HepG2 (cell line): ENCODE data around the gene PSD. TPM values are rescaled to one million over a fixed set of nuclear protein-coding genes. Genes with fewer than 3 reads are reported as not detected.
A peak's percentile ranks its signal among the peaks of the same experiment; 100 is the strongest.

ENCODE experiments used
- CAMTA2 ChIP-seq: sonication (generic); formaldehyde crosslinking; IDR thresholded peaks from 2 replicates; pipeline ENCODE4 v1.4.0; 2020; ENCODE audit warnings: mild to moderate bottlenecking, missing genetic modification reagents, borderline replicate concordance
- FLYWCH1 ChIP-seq: sonication (generic); formaldehyde crosslinking; IDR thresholded peaks from 2 replicates; pipeline ENCODE4 v1.8.1; 2023; ENCODE audit warnings: mild to moderate bottlenecking, missing genetic modification reagents
- GPN1 ChIP-seq: sonication (generic); formaldehyde crosslinking; IDR thresholded peaks from 2 replicates; pipeline ENCODE4 v1.5.1; 2020; ENCODE audit warnings: missing genetic modification reagents, borderline replicate concordance
- HHEX ChIP-seq: IDR thresholded peaks from 2 replicates; pipeline ENCODE4 v1.6.1; 2016; ENCODE audit warnings: control low read depth
- HOXA9 ChIP-seq: sonication (generic); formaldehyde crosslinking; IDR thresholded peaks from 2 replicates; pipeline ENCODE4 v1.8.1; 2022; ENCODE audit warnings: missing genetic modification reagents, mild to moderate bottlenecking, moderate library complexity, borderline replicate concordance
- MZF1 ChIP-seq: sonication (generic); formaldehyde crosslinking; IDR thresholded peaks from 2 replicates; pipeline ENCODE4 v1.8.1; 2023; ENCODE audit warnings: mild to moderate bottlenecking, missing genetic modification reagents, borderline replicate concordance
- RELA ChIP-seq: sonication (generic); formaldehyde crosslinking; IDR thresholded peaks from 2 replicates; pipeline ENCODE4 v1.4.0; 2020; ENCODE audit warnings: missing genetic modification reagents
- SNAPC2 ChIP-seq: sonication (generic); formaldehyde crosslinking; IDR thresholded peaks from 2 replicates; pipeline ENCODE4 v1.8.1; 2022; ENCODE audit warnings: mild to moderate bottlenecking, missing genetic modification reagents
- ZNF101 ChIP-seq: sonication (generic); formaldehyde crosslinking; IDR thresholded peaks from 2 replicates; pipeline ENCODE4 v1.4.0; 2020; ENCODE audit warnings: mild to moderate bottlenecking, low read depth, missing genetic modification reagents, borderline replicate concordance
- ZNF17 ChIP-seq: sonication (generic); formaldehyde crosslinking; IDR thresholded peaks from 2 replicates; pipeline ENCODE4 v1.5.0; 2020; ENCODE audit warnings: mild to moderate bottlenecking, missing genetic modification reagents
- ZNF225 ChIP-seq: sonication (generic); formaldehyde crosslinking; IDR thresholded peaks from 2 replicates; pipeline ENCODE4 v1.4.0; 2020; ENCODE audit warnings: mild to moderate bottlenecking, missing genetic modification reagents
- ZNF230 ChIP-seq: sonication (generic); formaldehyde crosslinking; IDR thresholded peaks from 2 replicates; pipeline ENCODE4 v1.4.0; 2020; ENCODE audit warnings: mild to moderate bottlenecking, missing genetic modification reagents
- ZNF263 ChIP-seq: sonication (generic); formaldehyde crosslinking; IDR thresholded peaks from 2 replicates; pipeline ENCODE4 v1.4.0; 2020; ENCODE audit warnings: missing genetic modification reagents
- polyA plus RNA-seq, 8 experiments: library from polyadenylated mRNA; depleted of rRNA in 3 of 8; stranded (reverse) in 7 of 8; unstranded in 1 of 8; fragments of >200 nt; fragmentation: Illumina TruSeq in 4 of 8; extraction: Trizol in 4 of 8; gene quantifications; 2 replicates each; pipeline versions ENCODE4 v1.2.1 to v1.2.3, GENCODE V29; 2011 to 2016; ENCODE audit warnings: low read depth in 4 of 8, missing spikeins in 1 of 8, mixed read lengths in 1 of 8; ENCODE audit not compliant: insufficient read depth in 1 of 8
- total RNA-seq, 5 experiments: library from RNA; depleted of rRNA; stranded (reverse); fragments of >200 nt; fragmentation: Illumina TruSeq; extraction: Trizol; gene quantifications; 2 replicates each; pipeline ENCODE4 v1.2.3, GENCODE V29; 2016; ENCODE audit warnings: low read depth in 1 of 5
- TF ChIP-seq, protein P1 (sequence below): sonication (generic); formaldehyde crosslinking; IDR thresholded peaks from 2 replicates; pipeline ENCODE4 v1.5.1; 2020; ENCODE audit warnings: missing genetic modification reagents, mild to moderate bottlenecking, borderline replicate concordance
- TF ChIP-seq, protein P2 (sequence below): sonication (generic); formaldehyde crosslinking; IDR thresholded peaks from 2 replicates; pipeline ENCODE4 v1.5.1; 2020; ENCODE audit warnings: mild to moderate bottlenecking, missing genetic modification reagents, borderline replicate concordance
- TF ChIP-seq, protein P3 (sequence below): IDR thresholded peaks from 2 replicates; pipeline ENCODE4 v1.6.1; 2012; ENCODE audit warnings: inconsistent platforms
- TF ChIP-seq, protein P4 (sequence below): IDR thresholded peaks from 2 replicates; pipeline ENCODE4 v1.6.1; 2016; ENCODE audit warnings: low read depth, control low read depth
- TF ChIP-seq, protein P5 (sequence below): sonication (generic); formaldehyde crosslinking; IDR thresholded peaks from 2 replicates; pipeline ENCODE4 v1.9.0; 2021; ENCODE audit warnings: mild to moderate bottlenecking, missing genetic modification reagents
- TF ChIP-seq, protein P6 (sequence below): sonication (generic); formaldehyde crosslinking; IDR thresholded peaks from 2 replicates; pipeline ENCODE4 v1.8.1; 2023; ENCODE audit warnings: mild to moderate bottlenecking, missing genetic modification reagents, borderline replicate concordance

The PSD gene
- total and polyA plus RNA-seq, 2 of the 13 experiments (the other 11 are each of a cell fraction or from before 2014, with no cell fraction given) = 0.35 to 0.58 TPM

DNA sequence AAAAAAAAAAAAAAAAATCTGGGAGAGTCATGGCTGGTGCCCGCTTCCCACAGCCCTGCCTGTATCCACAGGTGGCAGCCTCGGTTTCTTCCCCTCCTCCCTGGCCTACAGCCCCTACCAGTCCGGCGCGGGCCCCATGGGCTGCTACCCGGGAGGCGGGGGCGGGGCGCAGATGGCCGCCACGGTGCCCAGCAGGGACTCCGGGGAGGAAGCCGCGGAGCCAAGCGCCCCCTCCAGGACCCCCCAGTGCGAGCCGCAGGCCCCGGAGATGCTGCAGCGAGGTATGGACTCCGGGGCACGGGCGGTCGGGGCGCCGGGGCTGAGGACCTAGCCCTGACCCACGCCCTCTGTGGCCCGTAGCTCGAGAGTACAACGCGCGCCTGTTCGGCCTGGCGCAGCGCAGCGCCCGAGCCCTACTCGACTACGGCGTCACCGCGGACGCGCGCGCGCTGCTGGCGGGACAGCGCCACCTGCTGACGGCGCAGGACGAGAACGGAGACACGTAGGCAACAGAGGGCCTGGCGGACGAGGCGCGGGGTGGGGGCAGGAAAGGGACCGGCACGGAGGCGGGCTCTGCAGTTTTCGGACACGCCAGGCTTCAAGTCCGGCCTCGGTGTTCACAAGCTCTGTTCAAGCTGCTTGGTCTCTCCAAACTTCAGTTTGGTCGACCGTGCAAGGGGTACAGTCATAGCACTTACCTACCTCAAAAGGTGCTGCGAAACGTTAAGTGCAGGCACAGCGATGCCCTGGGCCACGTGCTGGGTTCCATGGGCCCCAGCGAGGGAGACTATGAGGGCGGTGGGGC is 19.2 kb downstream of the PSD start (continued):
- TF ChIP-seq, protein P1, sequence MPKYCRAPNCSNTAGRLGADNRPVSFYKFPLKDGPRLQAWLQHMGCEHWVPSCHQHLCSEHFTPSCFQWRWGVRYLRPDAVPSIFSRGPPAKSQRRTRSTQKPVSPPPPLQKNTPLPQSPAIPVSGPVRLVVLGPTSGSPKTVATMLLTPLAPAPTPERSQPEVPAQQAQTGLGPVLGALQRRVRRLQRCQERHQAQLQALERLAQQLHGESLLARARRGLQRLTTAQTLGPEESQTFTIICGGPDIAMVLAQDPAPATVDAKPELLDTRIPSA (CRISPR knock-in tag) = no peak
- TF ChIP-seq, protein P2, sequence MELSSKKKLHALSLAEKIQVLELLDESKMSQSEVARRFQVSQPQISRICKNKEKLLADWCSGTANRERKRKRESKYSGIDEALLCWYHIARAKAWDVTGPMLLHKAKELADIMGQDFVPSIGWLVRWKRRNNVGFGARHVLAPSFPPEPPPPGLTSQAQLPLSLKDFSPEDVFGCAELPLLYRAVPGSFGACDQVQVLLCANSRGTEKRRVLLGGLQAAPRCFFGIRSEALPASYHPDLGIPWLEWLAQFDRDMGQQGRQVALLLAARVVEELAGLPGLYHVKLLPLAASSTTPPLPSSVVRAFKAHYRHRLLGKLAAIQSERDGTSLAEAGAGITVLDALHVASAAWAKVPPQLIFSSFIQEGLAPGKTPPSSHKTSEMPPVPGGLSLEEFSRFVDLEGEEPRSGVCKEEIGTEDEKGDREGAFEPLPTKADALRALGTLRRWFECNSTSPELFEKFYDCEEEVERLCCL = 0 out of 2 replicates have a peak, but pooled peaks have one; percentile 36
- no peak for TF ChIP-seq GPN1 (CRISPR knock-in tag)
- TF ChIP-seq, protein P3, sequence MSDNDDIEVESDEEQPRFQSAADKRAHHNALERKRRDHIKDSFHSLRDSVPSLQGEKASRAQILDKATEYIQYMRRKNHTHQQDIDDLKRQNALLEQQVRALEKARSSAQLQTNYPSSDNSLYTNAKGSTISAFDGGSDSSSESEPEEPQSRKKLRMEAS = peak; percentile 93
- TF ChIP-seq, protein P4, sequence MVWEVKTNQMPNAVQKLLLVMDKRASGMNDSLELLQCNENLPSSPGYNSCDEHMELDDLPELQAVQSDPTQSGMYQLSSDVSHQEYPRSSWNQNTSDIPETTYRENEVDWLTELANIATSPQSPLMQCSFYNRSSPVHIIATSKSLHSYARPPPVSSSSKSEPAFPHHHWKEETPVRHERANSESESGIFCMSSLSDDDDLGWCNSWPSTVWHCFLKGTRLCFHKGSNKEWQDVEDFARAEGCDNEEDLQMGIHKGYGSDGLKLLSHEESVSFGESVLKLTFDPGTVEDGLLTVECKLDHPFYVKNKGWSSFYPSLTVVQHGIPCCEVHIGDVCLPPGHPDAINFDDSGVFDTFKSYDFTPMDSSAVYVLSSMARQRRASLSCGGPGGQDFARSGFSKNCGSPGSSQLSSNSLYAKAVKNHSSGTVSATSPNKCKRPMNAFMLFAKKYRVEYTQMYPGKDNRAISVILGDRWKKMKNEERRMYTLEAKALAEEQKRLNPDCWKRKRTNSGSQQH (CRISPR knock-in tag) = 0 out of 2 replicates have a peak, but pooled peaks have one; percentile 60
- no peak for TF ChIP-seq HHEX (CRISPR knock-in tag)
- 0 out of 2 replicates have a peak, but pooled peaks have one; percentile 30 for TF ChIP-seq CAMTA2 (CRISPR knock-in tag)
- no peak for TF ChIP-seq MZF1 (CRISPR knock-in tag)
- TF ChIP-seq SNAPC2 = no peak
- peak; percentile 72; the same call in 1 of the 2 replicates for TF ChIP-seq RELA (CRISPR knock-in tag)
- 0 out of 2 replicates have a peak, but pooled peaks have one; percentile 36 for TF ChIP-seq ZNF230 (CRISPR knock-in tag)
- TF ChIP-seq, protein P5, sequence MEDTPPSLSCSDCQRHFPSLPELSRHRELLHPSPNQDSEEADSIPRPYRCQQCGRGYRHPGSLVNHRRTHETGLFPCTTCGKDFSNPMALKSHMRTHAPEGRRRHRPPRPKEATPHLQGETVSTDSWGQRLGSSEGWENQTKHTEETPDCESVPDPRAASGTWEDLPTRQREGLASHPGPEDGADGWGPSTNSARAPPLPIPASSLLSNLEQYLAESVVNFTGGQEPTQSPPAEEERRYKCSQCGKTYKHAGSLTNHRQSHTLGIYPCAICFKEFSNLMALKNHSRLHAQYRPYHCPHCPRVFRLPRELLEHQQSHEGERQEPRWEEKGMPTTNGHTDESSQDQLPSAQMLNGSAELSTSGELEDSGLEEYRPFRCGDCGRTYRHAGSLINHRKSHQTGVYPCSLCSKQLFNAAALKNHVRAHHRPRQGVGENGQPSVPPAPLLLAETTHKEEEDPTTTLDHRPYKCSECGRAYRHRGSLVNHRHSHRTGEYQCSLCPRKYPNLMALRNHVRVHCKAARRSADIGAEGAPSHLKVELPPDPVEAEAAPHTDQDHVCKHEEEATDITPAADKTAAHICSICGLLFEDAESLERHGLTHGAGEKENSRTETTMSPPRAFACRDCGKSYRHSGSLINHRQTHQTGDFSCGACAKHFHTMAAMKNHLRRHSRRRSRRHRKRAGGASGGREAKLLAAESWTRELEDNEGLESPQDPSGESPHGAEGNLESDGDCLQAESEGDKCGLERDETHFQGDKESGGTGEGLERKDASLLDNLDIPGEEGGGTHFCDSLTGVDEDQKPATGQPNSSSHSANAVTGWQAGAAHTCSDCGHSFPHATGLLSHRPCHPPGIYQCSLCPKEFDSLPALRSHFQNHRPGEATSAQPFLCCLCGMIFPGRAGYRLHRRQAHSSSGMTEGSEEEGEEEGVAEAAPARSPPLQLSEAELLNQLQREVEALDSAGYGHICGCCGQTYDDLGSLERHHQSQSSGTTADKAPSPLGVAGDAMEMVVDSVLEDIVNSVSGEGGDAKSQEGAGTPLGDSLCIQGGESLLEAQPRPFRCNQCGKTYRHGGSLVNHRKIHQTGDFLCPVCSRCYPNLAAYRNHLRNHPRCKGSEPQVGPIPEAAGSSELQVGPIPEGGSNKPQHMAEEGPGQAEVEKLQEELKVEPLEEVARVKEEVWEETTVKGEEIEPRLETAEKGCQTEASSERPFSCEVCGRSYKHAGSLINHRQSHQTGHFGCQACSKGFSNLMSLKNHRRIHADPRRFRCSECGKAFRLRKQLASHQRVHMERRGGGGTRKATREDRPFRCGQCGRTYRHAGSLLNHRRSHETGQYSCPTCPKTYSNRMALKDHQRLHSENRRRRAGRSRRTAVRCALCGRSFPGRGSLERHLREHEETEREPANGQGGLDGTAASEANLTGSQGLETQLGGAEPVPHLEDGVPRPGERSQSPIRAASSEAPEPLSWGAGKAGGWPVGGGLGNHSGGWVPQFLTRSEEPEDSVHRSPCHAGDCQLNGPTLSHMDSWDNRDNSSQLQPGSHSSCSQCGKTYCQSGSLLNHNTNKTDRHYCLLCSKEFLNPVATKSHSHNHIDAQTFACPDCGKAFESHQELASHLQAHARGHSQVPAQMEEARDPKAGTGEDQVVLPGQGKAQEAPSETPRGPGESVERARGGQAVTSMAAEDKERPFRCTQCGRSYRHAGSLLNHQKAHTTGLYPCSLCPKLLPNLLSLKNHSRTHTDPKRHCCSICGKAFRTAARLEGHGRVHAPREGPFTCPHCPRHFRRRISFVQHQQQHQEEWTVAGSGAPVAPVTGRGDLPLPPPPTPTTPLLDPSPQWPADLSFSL (CRISPR knock-in tag) = no peak
- no peak for TF ChIP-seq ZNF101 (CRISPR knock-in tag)
- no peak for TF ChIP-seq HOXA9
- TF ChIP-seq ZNF225 = no peak
- TF ChIP-seq, protein P6, sequence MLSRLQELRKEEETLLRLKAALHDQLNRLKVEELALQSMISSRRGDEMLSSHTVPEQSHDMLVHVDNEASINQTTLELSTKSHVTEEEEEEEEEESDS = no peak
- TF ChIP-seq ZNF263 (CRISPR knock-in tag) = peak; percentile 12; the same call in 1 of the 2 replicates
- TF ChIP-seq ZNF17 (CRISPR knock-in tag) = no peak
- TF ChIP-seq FLYWCH1 = no peak
